Liver (tissue), 9 donors: ENCODE data around the gene SMC6. TPM values are rescaled to one million over a fixed set of nuclear protein-coding genes. Genes with fewer than 3 reads are reported as not detected.

Source experiments
- DNase-seq: peaks from one replicate; pipeline ENCODE4 v3.0.0-alpha.2; 2017; ENCODE audit warnings: low spot score
- H3K27ac ChIP-seq, 2 donors: one replicate each; pipeline ENCODE4 v1.7.0; 2013; ENCODE audit warnings: inconsistent platforms in 2 of 2, low read length in 2 of 2, control low read depth in 1 of 2, low read depth in 1 of 2, mild to moderate bottlenecking in 1 of 2
- H3K27me3 ChIP-seq, 4 donors: one replicate each; pipeline versions ENCODE4 v1.6.1 to v1.7.0; 2013; ENCODE audit warnings: low read length in 3 of 4, inconsistent platforms in 1 of 4, mild to moderate bottlenecking in 1 of 4, moderate library complexity in 1 of 4; ENCODE audit not compliant: control insufficient read depth in 4 of 4, insufficient read depth in 4 of 4
- H3K36me3 ChIP-seq, 4 donors: one replicate each; pipeline versions ENCODE4 v1.6.1 to v1.7.0; 2013; ENCODE audit warnings: low read length in 3 of 4, mild to moderate bottlenecking in 3 of 4, low read depth in 1 of 4, moderate library complexity in 1 of 4; ENCODE audit not compliant: control insufficient read depth in 4 of 4, insufficient read depth in 3 of 4
- H3K4me1 ChIP-seq, 4 donors: one replicate each; pipeline versions ENCODE4 v1.6.1 to v1.7.0; 2013; ENCODE audit warnings: low read length in 3 of 4, mild to moderate bottlenecking in 3 of 4, moderate library complexity in 1 of 4; ENCODE audit not compliant: control insufficient read depth in 4 of 4, insufficient read depth in 4 of 4
- H3K4me3 ChIP-seq, 3 donors: one replicate each; pipeline versions ENCODE4 v1.6.1 to v1.7.0; 2013; ENCODE audit warnings: low read length in 3 of 3, control low read depth in 1 of 3, low read depth in 1 of 3, mild to moderate bottlenecking in 1 of 3
- H3K9ac ChIP-seq, 2 donors: one replicate each; pipeline ENCODE4 v1.7.0; 2013; ENCODE audit warnings: low read length in 2 of 2, mild to moderate bottlenecking in 2 of 2, moderate library complexity in 2 of 2, control low read depth in 1 of 2, low read depth in 1 of 2
- H3K9me3 ChIP-seq, 4 donors: one replicate each; pipeline versions ENCODE4 v1.6.1 to v1.7.0; 2013; ENCODE audit warnings: low read length in 3 of 4; ENCODE audit not compliant: control insufficient read depth in 4 of 4
- EGR1 ChIP-seq, 2 donors: IDR thresholded peaks; 2 replicates each; pipeline ENCODE4 v1.6.1; 2016 to 2018; ENCODE audit warnings: antibody characterized with exemption in 2 of 2, low read depth in 2 of 2
- FOXA1 ChIP-seq: IDR thresholded peaks from 2 replicates; pipeline ENCODE4 v1.6.1; 2016; ENCODE audit warnings: antibody characterized with exemption
- FOXA2 ChIP-seq: IDR thresholded peaks from 2 replicates; pipeline ENCODE4 v1.6.1; 2016; ENCODE audit warnings: antibody characterized with exemption
- HNF4A ChIP-seq, 2 donors: conservative IDR thresholded peaks; 2 replicates each; pipeline ENCODE4 v1.6.1; 2016; ENCODE audit warnings: antibody characterized with exemption in 2 of 2, mild to moderate bottlenecking in 2 of 2
- HNF4G ChIP-seq: IDR thresholded peaks from 2 replicates; pipeline ENCODE4 v1.6.1; 2016; ENCODE audit warnings: antibody characterized with exemption
- JUND ChIP-seq, 2 donors: IDR thresholded peaks; 2 replicates each; pipeline ENCODE4 v1.6.1; 2016; ENCODE audit warnings: antibody characterized with exemption in 2 of 2
- NR2F2 ChIP-seq: IDR thresholded peaks from 2 replicates; pipeline ENCODE4 v1.6.1; 2016; ENCODE audit warnings: antibody characterized with exemption
- RAD21 ChIP-seq, 2 donors: IDR thresholded peaks; 2 replicates each; pipeline ENCODE4 v1.6.1; 2016; ENCODE audit warnings: antibody characterized with exemption in 2 of 2, mild to moderate bottlenecking in 2 of 2
- RXRA ChIP-seq, 2 donors: IDR thresholded peaks; 2 replicates each; pipeline ENCODE4 v1.6.1; 2017 to 2018; ENCODE audit warnings: antibody characterized with exemption in 2 of 2, mild to moderate bottlenecking in 1 of 2
- SP1 ChIP-seq: IDR thresholded peaks from 2 replicates; pipeline ENCODE4 v1.6.1; 2018; ENCODE audit warnings: antibody characterized with exemption, mild to moderate bottlenecking
- TAF1 ChIP-seq: conservative IDR thresholded peaks from 2 replicates; pipeline ENCODE4 v1.6.1; 2016; ENCODE audit warnings: antibody characterized with exemption, mild to moderate bottlenecking
- YY1 ChIP-seq: IDR thresholded peaks from 2 replicates; pipeline ENCODE4 v1.6.1; 2016; ENCODE audit warnings: antibody characterized with exemption, mild to moderate bottlenecking
- WGBS: extraction: QIAGEN DNeasy Blood & Tissue Kit; methylation state at CpG from one replicate; pipeline ENCODE4 v1.1.7; 2013; 5-methylcytosine and 5-hydroxymethylcytosine counted together
- polyA plus RNA-seq, 2 donors: library from polyadenylated mRNA; stranded (reverse) in 1 of 2; unstranded in 1 of 2; fragments of 200-250 nt in 1 of 2; fragments of >200 nt in 1 of 2; fragmentation: Nextera tagmentation in 1 of 2; extraction: Ambion mirVana in 1 of 2; gene quantifications; one replicate each; pipeline versions ENCODE4 v1.2.1 to v1.2.3, GENCODE V29; 2013 to 2015
- total RNA-seq, 2 donors: library from RNA; depleted of rRNA; stranded (reverse); fragments of >200 nt; gene quantifications; one replicate each; pipeline ENCODE4 v1.2.3, GENCODE V29; 2014
- TF ChIP-seq, protein P1 (sequence below): IDR thresholded peaks from 2 replicates; pipeline ENCODE4 v1.6.1; 2016; ENCODE audit warnings: antibody characterized with exemption
- TF ChIP-seq, protein P2 (sequence below): IDR thresholded peaks from 2 replicates; pipeline ENCODE4 v1.6.1; 2016; ENCODE audit warnings: antibody characterized with exemption
- TF ChIP-seq, protein P3 (sequence below): IDR thresholded peaks from 2 replicates; pipeline ENCODE4 v1.6.1; 2016; ENCODE audit warnings: antibody characterized with exemption
- TF ChIP-seq, protein P4 (sequence below): fragments of 150-350 bp; IDR thresholded peaks from 2 replicates; pipeline ENCODE4 v1.5.1; 2017; ENCODE audit warnings: improper control_type of control experiment, low read depth, low read length; ENCODE audit not compliant: missing input control
- TF ChIP-seq, protein P5 (sequence below): IDR thresholded peaks from 2 replicates; pipeline ENCODE4 v1.6.1; 2016; ENCODE audit warnings: antibody characterized with exemption, mild to moderate bottlenecking
- donor health status: healthy.
- donor health status: healthy.
- donor health status: healthy.
- donor health status: healthy.
- donor health status: healthy.

SMC6 gene
- total and polyA plus RNA-seq, 4 donors: 2.6 to 22.3 (median 11.0) TPM

DNA sequence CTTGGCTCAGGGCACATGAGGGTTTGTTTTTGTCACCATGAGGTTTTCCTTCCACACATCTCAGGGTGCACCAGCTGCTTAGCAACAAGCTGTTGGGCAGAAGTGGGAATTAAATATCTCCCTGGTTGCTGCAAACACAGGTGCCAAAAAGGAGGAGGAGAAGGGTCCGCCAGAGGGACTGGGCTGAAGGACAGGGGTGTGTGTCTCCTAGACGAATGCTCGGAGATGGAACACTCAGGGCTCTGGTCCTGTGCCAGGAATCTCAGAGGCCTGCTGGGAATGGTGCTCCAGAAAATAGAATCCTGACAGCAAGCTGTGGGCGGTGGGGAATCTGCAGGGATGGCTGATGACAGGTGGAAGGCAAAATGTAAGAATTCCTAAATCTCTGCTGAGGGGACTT, 118.6 kb downstream of the SMC6 start:
- Histone ChIP-seq H3K4me1 (no peaks in the 10 kb centered on the region), H3K27me3 (no peaks in the 10 kb centered on the region), H3K9me3 (no peaks in the 10 kb centered on the region), H3K36me3 (no peaks in the 10 kb centered on the region), H3K27ac (no peak overlapping the region), H3K9ac (no peak overlapping the region), H3K4me3 (no peak overlapping the region)
- TF ChIP-seq, protein P1, sequence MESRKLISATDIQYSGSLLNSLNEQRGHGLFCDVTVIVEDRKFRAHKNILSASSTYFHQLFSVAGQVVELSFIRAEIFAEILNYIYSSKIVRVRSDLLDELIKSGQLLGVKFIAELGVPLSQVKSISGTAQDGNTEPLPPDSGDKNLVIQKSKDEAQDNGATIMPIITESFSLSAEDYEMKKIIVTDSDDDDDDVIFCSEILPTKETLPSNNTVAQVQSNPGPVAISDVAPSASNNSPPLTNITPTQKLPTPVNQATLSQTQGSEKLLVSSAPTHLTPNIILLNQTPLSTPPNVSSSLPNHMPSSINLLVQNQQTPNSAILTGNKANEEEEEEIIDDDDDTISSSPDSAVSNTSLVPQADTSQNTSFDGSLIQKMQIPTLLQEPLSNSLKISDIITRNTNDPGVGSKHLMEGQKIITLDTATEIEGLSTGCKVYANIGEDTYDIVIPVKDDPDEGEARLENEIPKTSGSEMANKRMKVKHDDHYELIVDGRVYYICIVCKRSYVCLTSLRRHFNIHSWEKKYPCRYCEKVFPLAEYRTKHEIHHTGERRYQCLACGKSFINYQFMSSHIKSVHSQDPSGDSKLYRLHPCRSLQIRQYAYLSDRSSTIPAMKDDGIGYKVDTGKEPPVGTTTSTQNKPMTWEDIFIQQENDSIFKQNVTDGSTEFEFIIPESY: no peak
- no peak for TF ChIP-seq NR2F2
- TF ChIP-seq, protein P2, sequence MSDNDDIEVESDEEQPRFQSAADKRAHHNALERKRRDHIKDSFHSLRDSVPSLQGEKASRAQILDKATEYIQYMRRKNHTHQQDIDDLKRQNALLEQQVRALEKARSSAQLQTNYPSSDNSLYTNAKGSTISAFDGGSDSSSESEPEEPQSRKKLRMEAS: no peak
- no peak for TF ChIP-seq JUND (IDR thresholded peaks at IDR 0.05)
- TF ChIP-seq, protein P3, sequence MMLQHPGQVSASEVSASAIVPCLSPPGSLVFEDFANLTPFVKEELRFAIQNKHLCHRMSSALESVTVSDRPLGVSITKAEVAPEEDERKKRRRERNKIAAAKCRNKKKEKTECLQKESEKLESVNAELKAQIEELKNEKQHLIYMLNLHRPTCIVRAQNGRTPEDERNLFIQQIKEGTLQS: no peak
- TF ChIP-seq EGR1 (IDR thresholded peaks at IDR 0.05; ENCODE audit: low read depth in 2 of 2): no peak
- TF ChIP-seq RAD21 (IDR thresholded peaks at IDR 0.05): no peak
- TF ChIP-seq, protein P4, sequence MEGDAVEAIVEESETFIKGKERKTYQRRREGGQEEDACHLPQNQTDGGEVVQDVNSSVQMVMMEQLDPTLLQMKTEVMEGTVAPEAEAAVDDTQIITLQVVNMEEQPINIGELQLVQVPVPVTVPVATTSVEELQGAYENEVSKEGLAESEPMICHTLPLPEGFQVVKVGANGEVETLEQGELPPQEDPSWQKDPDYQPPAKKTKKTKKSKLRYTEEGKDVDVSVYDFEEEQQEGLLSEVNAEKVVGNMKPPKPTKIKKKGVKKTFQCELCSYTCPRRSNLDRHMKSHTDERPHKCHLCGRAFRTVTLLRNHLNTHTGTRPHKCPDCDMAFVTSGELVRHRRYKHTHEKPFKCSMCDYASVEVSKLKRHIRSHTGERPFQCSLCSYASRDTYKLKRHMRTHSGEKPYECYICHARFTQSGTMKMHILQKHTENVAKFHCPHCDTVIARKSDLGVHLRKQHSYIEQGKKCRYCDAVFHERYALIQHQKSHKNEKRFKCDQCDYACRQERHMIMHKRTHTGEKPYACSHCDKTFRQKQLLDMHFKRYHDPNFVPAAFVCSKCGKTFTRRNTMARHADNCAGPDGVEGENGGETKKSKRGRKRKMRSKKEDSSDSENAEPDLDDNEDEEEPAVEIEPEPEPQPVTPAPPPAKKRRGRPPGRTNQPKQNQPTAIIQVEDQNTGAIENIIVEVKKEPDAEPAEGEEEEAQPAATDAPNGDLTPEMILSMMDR: no peak
- WGBS: 87% methylated on average over 4 of the region's 4 CpGs
- DNase-seq: no peak

DNA sequence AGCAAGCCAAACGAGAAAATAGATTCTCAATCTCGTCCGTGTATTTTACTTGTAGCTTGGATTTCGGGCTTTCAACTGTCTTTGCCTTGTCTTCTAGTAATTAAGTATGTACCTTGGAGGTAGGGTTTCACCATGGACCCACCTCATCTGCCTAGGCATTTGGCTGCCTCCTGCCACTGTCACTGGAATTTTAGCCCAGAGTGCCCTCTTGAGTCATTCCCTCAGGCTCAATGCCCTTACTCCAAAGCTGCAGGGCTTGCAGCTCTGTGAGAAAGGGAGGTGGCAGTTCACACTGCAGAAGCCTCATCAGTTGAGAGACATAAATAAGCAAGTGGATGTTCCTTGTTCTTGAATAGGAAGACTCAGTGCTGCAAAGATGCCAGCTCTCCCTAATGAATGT, 123.5 kb downstream of the SMC6 start:
- DNase-seq: no peak
- H3K36me3 ChIP-seq: peaks cover 0 to 7% (median 2%) of the 10 kb centered on the region in 4 donors
- 95% methylated on average over 4 of the region's 4 CpGs for WGBS
- H3K27me3 ChIP-seq: no peaks in the 10 kb centered on the region
- no peak overlapping the region for H3K4me3 ChIP-seq
- H3K9ac ChIP-seq: no peak overlapping the region
- H3K4me1 ChIP-seq: no peaks in the 10 kb centered on the region
- no peak for TF ChIP-seq SP1
- no peak for TF ChIP-seq EGR1 (IDR thresholded peaks at IDR 0.05; ENCODE audit: low read depth in 2 of 2)
- TF ChIP-seq, protein P1: no peak
- no peak for TF ChIP-seq YY1
- TF ChIP-seq RXRA (IDR thresholded peaks at IDR 0.05): no peak
- TF ChIP-seq, protein P3: no peak
- TF ChIP-seq HNF4G: no peak
- TF ChIP-seq, protein P5, sequence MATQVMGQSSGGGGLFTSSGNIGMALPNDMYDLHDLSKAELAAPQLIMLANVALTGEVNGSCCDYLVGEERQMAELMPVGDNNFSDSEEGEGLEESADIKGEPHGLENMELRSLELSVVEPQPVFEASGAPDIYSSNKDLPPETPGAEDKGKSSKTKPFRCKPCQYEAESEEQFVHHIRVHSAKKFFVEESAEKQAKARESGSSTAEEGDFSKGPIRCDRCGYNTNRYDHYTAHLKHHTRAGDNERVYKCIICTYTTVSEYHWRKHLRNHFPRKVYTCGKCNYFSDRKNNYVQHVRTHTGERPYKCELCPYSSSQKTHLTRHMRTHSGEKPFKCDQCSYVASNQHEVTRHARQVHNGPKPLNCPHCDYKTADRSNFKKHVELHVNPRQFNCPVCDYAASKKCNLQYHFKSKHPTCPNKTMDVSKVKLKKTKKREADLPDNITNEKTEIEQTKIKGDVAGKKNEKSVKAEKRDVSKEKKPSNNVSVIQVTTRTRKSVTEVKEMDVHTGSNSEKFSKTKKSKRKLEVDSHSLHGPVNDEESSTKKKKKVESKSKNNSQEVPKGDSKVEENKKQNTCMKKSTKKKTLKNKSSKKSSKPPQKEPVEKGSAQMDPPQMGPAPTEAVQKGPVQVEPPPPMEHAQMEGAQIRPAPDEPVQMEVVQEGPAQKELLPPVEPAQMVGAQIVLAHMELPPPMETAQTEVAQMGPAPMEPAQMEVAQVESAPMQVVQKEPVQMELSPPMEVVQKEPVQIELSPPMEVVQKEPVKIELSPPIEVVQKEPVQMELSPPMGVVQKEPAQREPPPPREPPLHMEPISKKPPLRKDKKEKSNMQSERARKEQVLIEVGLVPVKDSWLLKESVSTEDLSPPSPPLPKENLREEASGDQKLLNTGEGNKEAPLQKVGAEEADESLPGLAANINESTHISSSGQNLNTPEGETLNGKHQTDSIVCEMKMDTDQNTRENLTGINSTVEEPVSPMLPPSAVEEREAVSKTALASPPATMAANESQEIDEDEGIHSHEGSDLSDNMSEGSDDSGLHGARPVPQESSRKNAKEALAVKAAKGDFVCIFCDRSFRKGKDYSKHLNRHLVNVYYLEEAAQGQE: no peak
- TF ChIP-seq, protein P2: no peak
- TF ChIP-seq FOXA1: no peak
- TF ChIP-seq HNF4A (conservative IDR thresholded peaks at IDR 0.05): no peak
- no peak for TF ChIP-seq FOXA2
- TF ChIP-seq NR2F2: no peak
- no peak for TF ChIP-seq JUND (IDR thresholded peaks at IDR 0.05)
- no peak for TF ChIP-seq TAF1
- peaks cover 3 to 11% (median 4%) of the 10 kb centered on the region in 4 donors for H3K9me3 ChIP-seq
- H3K27ac ChIP-seq: no peak overlapping the region
